ENCODE data around the gene ALG14. TPM values are rescaled to one million over a fixed set of nuclear protein-coding genes. Genes with fewer than 3 reads are reported as not detected.

ALG14 gene
- total and polyA plus RNA-seq, 2 of the 4 experiments (the other 2 are of a cell fraction) = 1.7 to 2.0 TPM

GRCh38 chr1:95002540-95003432 is 70.0 kb downstream of the ALG14 start:
- DNase-seq (peak; percentile 39), ATAC-seq (ENCODE audit: low read depth) (peak; percentile 70)
- Histone ChIP-seq H3K14ac (replicated peaks; ENCODE audit: low read depth, low read length) (peak overlapping the region; percentile 92), H2AK5ac (ENCODE audit: low read depth, low read length) (no peak overlapping the region), H3K56ac (ENCODE audit: extremely low read depth, insufficient read depth, low read length) (no peak overlapping the region), H3K27ac (ENCODE audit: insufficient read depth, low read length) (peak overlapping the region; percentile 4; the same call in 1 of the 2 replicates), H3K9me3 (ENCODE audit: control insufficient read depth, insufficient read depth, low read length) (no peaks in the 10 kb centered on the region), H3K9ac (ENCODE audit: low read depth, low read length) (peak overlapping the region; percentile 21; the same call in 1 of the 2 replicates), H2AK9ac (replicated peaks; ENCODE audit: low read depth, low read length, poor library complexity) (no peak overlapping the region), H3K4me1 (ENCODE audit: control insufficient read depth, insufficient read depth, low read length) (peaks cover 9% of the 10 kb centered on the region), H3K36me3 (ENCODE audit: control insufficient read depth, insufficient read depth, low read length) (no peaks in the 10 kb centered on the region), H3K4me3 (ENCODE audit: insufficient read depth, low read depth, low read length) (no peak overlapping the region), H3K4ac (ENCODE audit: low read depth, low read length) (peak overlapping the region; percentile 72; the same call in 1 of the 2 replicates), H4K5ac (ENCODE audit: low read depth, low read length) (peak overlapping the region; percentile 7; the same call in 1 of the 2 replicates), H2BK120ac (ENCODE audit: low read depth, low read length) (peak overlapping the region; percentile 74), H4K20me1 (ENCODE audit: insufficient read depth, low read length) (no peaks in the 10 kb centered on the region), H2BK20ac (ENCODE audit: low read depth, low read length) (peak overlapping the region; percentile 69), H3K4me2 (ENCODE audit: low read depth, low read length) (peak overlapping the region; percentile 58), H3K27me3 (ENCODE audit: control insufficient read depth, insufficient read depth, low read length) (no peaks in the 10 kb centered on the region), H3K79me1 (ENCODE audit: low read depth in 1 of 2, low read length in 2 of 2) (no peaks in the 10 kb centered on the region; a peak in 1 of 4 replicates), H3K9me1 (ENCODE audit: insufficient read depth, low read length) (0 out of 2 replicates have a peak, but pooled peaks cover 6% of the 10 kb centered on the region), H2AFZ (replicated peaks; ENCODE audit: low read length, poor library complexity) (peak overlapping the region; percentile 69), H3K18ac (ENCODE audit: low read depth, low read length) (peak overlapping the region; percentile 48; the same call in 1 of the 2 replicates), H3K23ac (ENCODE audit: low read depth, low read length) (peak overlapping the region; percentile 76), H2BK5ac (ENCODE audit: low read depth, low read length, poor library complexity, severe bottlenecking) (peak overlapping the region; percentile 59), H4K8ac (ENCODE audit: low read depth in 2 of 2, low read length in 2 of 2) (peak overlapping the region; percentile 6 to 32; a peak in 2 of 4 replicates), H2BK15ac (ENCODE audit: low read depth, low read length) (0 out of 3 replicates have a peak overlapping the region, but pooled peaks have one; percentile 54), H4K91ac (ENCODE audit: insufficient read depth, low read depth, low read length) (peak overlapping the region; percentile 19; the same call in 1 of the 2 replicates)
- CTCF ChIA-PET = interaction anchor here (0.6 to 1.3 kb wide), 4 partner anchors 15 to 149 kb away, joined by 3 read pairs; no protein-coding TSS in a partner anchor
- POLR2A ChIA-PET (ENCODE audit: unreplicated experiment) = no interaction called here
- in situ Hi-C loops (cut with MboI; ENCODE audit: low sequenced_read_pairs) (no loop called here), dilution Hi-C loops (cut with HindIII; ENCODE audit: low sequenced_read_pairs, unreplicated experiment) (no loop called here), intact Hi-C loops (cut with micrococcal nuclease) (loop anchor here (1.0 kb wide), 1 partner anchor 7 kb away; no protein-coding TSS in a partner anchor)
- 33% methylated on average over 1 of the region's 8 CpGs; no CpG with 5 or more reads in 1 of the 2 experiments for WGBS, 2 experiments (ENCODE audit: extremely low coverage in 2 of 2, insufficient read length in 1 of 2)
- no TSS peak for BruUV-seq (replicated peaks)
- TF ChIP-seq RFX5 (IDR thresholded peaks at IDR 0.05; ENCODE audit: low read depth, low read length) = no peak
- no peak for TF ChIP-seq NFE2L2 (IDR thresholded peaks at IDR 0.05; ENCODE audit: low read depth, low read length)
- TF ChIP-seq, protein P1, sequence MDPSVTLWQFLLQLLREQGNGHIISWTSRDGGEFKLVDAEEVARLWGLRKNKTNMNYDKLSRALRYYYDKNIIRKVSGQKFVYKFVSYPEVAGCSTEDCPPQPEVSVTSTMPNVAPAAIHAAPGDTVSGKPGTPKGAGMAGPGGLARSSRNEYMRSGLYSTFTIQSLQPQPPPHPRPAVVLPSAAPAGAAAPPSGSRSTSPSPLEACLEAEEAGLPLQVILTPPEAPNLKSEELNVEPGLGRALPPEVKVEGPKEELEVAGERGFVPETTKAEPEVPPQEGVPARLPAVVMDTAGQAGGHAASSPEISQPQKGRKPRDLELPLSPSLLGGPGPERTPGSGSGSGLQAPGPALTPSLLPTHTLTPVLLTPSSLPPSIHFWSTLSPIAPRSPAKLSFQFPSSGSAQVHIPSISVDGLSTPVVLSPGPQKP (IDR thresholded peaks at IDR 0.05; ENCODE audit: borderline replicate concordance, low read depth, low read length) = no peak
- TF ChIP-seq FOS (IDR thresholded peaks at IDR 0.05; ENCODE audit: low read depth, low read length) = no peak
- TF ChIP-seq, protein P2, sequence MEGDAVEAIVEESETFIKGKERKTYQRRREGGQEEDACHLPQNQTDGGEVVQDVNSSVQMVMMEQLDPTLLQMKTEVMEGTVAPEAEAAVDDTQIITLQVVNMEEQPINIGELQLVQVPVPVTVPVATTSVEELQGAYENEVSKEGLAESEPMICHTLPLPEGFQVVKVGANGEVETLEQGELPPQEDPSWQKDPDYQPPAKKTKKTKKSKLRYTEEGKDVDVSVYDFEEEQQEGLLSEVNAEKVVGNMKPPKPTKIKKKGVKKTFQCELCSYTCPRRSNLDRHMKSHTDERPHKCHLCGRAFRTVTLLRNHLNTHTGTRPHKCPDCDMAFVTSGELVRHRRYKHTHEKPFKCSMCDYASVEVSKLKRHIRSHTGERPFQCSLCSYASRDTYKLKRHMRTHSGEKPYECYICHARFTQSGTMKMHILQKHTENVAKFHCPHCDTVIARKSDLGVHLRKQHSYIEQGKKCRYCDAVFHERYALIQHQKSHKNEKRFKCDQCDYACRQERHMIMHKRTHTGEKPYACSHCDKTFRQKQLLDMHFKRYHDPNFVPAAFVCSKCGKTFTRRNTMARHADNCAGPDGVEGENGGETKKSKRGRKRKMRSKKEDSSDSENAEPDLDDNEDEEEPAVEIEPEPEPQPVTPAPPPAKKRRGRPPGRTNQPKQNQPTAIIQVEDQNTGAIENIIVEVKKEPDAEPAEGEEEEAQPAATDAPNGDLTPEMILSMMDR (conservative IDR thresholded peaks at IDR 0.05; ENCODE audit: low read depth, low read length) = no peak
- TF ChIP-seq MXI1 (IDR thresholded peaks at IDR 0.05; ENCODE audit: borderline replicate concordance, low read depth, low read length) = no peak
- no peak for TF ChIP-seq RAD21 (IDR thresholded peaks at IDR 0.05; ENCODE audit: low read length)
- TF ChIP-seq POLR2A (IDR thresholded peaks at IDR 0.05; ENCODE audit: low read depth, low read length) = no peak
- TF ChIP-seq, protein P3, sequence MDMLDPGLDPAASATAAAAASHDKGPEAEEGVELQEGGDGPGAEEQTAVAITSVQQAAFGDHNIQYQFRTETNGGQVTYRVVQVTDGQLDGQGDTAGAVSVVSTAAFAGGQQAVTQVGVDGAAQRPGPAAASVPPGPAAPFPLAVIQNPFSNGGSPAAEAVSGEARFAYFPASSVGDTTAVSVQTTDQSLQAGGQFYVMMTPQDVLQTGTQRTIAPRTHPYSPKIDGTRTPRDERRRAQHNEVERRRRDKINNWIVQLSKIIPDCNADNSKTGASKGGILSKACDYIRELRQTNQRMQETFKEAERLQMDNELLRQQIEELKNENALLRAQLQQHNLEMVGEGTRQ (IDR thresholded peaks at IDR 0.05; ENCODE audit: low read depth, low read length) = no peak
- TF ChIP-seq CEBPB (IDR thresholded peaks at IDR 0.05; ENCODE audit: low read depth, low read length) = no peak
- TF ChIP-seq RCOR1 (IDR thresholded peaks at IDR 0.05; ENCODE audit: insufficient replicate concordance, low read length) = no peak
- TF ChIP-seq CHD1 (IDR thresholded peaks at IDR 0.05; ENCODE audit: low read depth, low read length) = no peak
- TF ChIP-seq MAFK (IDR thresholded peaks at IDR 0.05; ENCODE audit: low read depth, low read length) = no peak
